GM19395 (cell line): ENCODE data around the gene ARFRP1.
A peak's percentile ranks its signal among the peaks of the same experiment; 100 is the strongest.
"Not testable (repeated sequence)": the region's sequence is repeated elsewhere in the genome, so short reads cannot be mapped to it uniquely, and the experiment has no call there.

Experiments used
- ATAC-seq: cut with Tn5 transposase; IDR thresholded peaks from one replicate; pipeline ENCODE4 v1.9.1; 2021; ENCODE audit warnings: mild to moderate bottlenecking, moderate library complexity; ENCODE audit not compliant: unreplicated experiment

The ARFRP1 gene

GRCh38 chr20:63733117-63733516 lies 25.3 kb upstream of the ARFRP1 start:
- ATAC-seq: no peak

GRCh38 chr20:63732118-63733095 lies 24.6 kb upstream of the ARFRP1 start:
- ATAC-seq: no peak

GRCh38 chr20:63731410-63731809 lies 23.6 kb upstream of the ARFRP1 start:
- no peak for ATAC-seq

GRCh38 chr20:63730189-63730733 lies 22.5 kb upstream of the ARFRP1 start:
- ATAC-seq: not testable (repeated sequence)

- ATAC-seq: not testable (repeated sequence)
Measured at GRCh38 chr20:63722967-63723622, 15.3 kb upstream of the ARFRP1 start.

- ATAC-seq: no peak
Measured at GRCh38 chr20:63718996-63719395, 11.2 kb upstream of the ARFRP1 start.

- ATAC-seq: no peak
Measured at GRCh38 chr20:63714858-63715257, 7.1 kb upstream of the ARFRP1 start.

GRCh38 chr20:63712191-63712590 lies 4.4 kb upstream of the ARFRP1 start:
- ATAC-seq: no peak

GRCh38 chr20:63711085-63711645 lies 3.4 kb upstream of the ARFRP1 start:
- no peak for ATAC-seq

- no peak for ATAC-seq
Measured at GRCh38 chr20:63709149-63709527, 1.4 kb upstream of the ARFRP1 start.

GRCh38 chr20:63708301-63709148 lies 749 bp upstream of the ARFRP1 start:
- peak; percentile 8 for ATAC-seq

GRCh38 chr20:63706852-63707557 lies 771 bp downstream of the ARFRP1 start:
- peak; percentile 23 for ATAC-seq

- ATAC-seq: no peak
Measured at GRCh38 chr20:63706027-63706695, 1.6 kb downstream of the ARFRP1 start.

- ATAC-seq: no peak
Measured at GRCh38 chr20:63705232-63706026, 2.3 kb downstream of the ARFRP1 start.

GRCh38 chr20:63704749-63705117 lies 3.0 kb downstream of the ARFRP1 start:
- no peak for ATAC-seq

GRCh38 chr20:63703976-63704748 lies 3.6 kb downstream of the ARFRP1 start:
- ATAC-seq: no peak

- ATAC-seq: no peak
Measured at GRCh38 chr20:63703471-63703975, 4.3 kb downstream of the ARFRP1 start.
